GM19043 (cell line): ENCODE data around the gene TP53I13.

Experiments
- ATAC-seq: cut with Tn5 transposase; IDR thresholded peaks from one replicate; pipeline ENCODE4 v1.9.1; 2021; ENCODE audit warnings: low read depth; ENCODE audit not compliant: unreplicated experiment

The TP53I13 gene

DNA sequence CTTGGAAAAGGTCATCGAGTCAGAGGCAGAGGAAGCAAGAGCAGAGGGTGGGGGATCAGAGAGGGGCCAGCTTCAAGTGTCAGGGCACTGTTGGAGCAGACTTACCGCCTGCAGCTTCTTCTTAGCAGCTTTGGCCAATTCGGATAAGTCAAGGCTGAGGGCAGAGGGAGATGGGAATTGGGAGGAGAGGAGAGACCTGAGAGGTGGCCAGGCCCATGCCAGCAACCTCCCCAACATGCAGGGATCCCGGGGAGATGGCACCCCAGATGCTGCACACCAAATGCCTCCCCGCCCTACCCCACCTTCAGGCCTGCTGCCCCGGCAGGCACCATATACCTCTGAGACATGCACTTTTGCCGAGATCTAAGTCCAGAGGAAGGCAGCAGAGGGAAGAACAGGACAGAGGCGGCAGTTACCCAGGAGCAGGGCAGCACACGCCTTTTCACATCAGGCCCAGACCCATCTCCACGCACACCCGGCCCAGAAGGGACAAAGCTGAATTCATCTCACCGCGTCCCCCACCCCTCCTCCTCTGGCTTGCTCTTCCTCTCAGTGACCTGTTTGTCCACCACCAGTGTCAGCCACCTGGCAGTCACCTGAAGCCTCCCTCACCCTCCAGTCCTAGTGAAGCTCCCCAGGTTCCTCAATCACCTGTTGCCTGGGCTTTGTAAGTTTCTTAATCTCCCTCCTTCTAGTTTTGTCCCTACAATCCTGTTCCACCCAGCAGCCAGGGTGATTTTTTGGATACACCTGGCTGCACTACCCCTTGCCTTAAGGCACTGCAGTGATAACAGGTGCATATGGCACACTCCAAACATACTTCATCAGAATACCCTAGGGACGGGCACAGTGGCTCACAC, 10.4 kb downstream of the TP53I13 start:
- no peak for ATAC-seq

DNA sequence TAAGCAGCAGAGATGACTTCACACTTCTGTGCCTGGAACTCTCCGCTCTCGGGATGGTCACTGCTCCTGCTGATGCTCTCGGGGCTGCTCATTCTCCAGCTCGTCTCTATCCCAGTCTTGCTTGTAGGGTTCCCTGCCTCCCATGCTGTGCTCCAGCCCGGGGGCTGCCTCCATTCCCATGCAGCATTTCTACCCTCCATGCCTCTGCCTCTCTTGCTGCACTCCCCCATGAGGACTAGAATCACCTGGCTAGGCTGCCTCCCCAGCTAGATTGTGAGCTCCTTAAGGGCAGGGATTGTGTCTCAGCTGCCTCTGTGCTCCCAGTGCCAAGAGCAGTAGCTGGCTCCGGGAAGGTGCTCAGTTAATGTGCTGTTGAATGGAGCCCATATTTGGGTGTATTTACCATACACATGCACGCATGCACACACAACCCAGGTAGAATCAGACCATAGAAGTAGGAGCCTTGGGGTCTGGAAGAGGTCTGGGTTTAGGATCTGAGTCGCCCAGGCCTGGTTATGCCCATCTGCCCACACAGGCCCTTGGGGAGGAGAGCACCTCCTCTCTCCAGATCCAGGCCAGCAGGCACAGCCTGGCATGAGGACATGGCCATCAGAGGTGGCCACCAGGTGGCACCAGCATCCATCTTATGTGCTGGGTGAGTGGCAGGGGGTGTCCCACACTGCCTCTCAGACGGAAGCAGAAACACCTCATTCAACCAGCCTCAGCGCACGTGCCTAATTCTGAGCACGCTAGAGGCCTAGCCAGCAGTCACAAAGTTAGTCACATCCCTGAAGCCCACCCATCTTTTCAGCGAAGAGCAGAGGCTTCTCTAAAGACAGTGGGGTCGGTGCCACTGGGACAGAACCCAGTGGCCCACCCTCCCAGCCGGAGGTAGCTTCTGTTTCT, 11.6 kb downstream of the TP53I13 start:
- peak; percentile 80 for ATAC-seq

DNA sequence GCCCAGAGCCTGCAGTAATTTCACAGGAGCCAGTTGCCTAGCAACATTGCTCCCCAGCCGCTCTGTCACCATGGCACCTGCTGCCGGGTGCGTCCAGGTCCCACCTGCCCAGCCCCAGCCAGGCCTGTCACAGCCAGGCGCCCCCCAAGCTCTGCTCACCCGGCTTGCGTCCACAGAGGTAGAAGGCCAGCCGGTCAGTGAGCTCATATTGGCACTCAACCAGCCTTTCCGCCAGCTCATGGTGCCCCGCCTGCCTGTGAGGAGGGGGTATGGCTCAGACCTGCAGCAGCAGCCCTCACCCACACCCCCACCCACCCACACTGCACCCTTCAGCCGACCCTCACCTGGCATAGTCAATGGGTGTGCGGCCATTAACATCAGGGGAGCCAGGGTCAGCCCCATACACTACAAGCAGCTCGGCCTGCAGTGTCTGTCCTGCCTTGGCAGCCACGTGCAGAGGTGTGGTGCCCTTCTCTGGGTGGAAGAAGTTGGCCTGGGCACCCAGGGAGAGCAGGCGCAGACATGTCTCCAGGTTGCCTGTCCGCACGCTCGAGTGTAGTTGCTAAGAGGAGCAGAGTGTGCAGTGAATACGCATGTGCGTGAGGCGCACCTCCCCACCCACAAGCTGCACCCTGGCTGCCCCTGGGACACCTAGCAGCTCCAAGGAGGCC, 13.2 kb downstream of the TP53I13 start:
- no peak for ATAC-seq

DNA sequence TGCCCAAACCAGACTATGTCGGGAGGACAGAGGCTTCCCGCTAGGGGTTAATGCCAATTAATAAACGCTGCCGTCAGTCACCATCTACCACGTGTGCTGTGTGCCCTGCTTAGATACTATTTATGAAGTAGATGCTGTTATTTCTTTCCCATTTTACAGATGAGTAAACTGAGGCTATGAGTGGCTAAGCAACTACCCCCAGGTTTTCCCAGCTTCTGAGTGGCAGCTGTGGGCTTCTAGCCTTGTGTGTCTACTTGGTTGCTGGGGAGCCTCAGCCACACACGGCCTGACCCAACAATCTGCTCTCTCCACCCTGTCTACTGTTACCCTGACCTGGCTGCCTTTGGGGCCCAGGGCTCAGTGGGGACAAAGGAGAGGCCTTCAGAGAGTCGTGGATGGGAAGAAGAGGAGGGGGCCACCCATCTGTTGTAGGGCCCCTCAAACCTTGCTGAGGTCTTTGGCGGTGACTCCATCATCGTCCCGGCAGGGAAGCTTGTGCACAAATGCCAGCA, 13.8 kb downstream of the TP53I13 start:
- ATAC-seq, result no peak

DNA sequence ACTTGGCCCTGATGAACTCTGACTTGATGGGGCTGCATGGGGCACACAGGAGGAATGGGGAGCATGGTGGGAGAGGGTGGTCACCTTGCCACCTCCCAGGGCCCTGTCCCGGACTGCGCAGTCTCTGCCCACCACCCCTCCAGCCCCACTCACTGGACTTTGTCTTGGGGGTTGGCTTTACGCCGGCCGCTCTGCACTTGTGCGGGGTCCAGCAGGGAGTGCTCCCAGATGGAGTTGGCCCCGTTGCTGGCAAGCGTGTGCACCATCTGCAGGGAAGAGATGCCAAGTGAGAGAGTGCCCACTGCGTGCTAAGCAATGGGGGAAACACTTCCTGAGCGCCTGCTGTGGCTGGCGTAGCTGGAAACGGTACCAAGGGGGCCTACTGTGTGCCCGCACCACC, 14.3 kb downstream of the TP53I13 start:
- no peak for ATAC-seq

DNA sequence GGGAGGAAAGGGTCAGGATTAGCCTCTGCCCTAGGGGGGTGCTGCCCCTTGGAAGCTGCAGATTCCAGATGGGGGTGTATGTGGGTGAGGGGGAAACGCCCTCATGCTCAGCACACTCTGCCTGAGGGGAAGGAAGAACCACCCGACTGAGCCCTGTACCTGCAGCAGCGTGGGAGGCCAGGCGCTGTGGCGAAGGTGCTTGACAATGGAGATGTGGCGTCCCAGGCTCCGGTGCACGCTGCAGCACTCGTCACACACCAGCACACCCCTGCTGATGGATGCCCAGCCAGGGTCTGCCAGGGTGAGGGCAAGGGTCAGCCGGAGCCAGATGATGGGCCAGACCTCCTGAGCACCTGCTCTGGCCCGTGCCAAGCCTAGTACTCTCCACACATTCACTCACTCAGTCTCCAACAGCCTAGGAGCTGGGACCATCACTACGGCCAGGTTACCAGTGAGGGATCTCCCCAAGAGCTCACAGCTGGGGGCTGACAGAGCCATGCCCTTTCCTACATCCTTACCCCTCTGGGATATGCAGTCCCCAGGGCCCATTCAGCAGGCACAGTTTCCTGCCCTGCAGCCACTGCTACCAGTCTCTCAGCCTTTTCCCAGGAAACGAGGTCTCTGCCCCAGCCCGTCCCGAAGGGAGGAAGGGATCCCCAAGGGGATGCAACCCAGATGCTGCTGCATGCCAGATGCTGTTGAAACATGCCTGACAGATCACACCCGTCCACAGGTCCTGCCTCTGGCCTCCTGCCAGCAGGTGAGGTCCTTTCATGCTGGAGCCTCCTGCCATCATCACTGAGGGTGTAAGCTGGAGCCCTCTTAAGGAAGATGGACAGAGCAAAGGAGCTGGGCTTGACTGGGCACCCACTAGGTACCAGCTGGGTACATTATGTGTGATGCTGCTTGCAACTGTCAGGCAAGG, 15.1 kb downstream of the TP53I13 start:
- no peak for ATAC-seq

DNA sequence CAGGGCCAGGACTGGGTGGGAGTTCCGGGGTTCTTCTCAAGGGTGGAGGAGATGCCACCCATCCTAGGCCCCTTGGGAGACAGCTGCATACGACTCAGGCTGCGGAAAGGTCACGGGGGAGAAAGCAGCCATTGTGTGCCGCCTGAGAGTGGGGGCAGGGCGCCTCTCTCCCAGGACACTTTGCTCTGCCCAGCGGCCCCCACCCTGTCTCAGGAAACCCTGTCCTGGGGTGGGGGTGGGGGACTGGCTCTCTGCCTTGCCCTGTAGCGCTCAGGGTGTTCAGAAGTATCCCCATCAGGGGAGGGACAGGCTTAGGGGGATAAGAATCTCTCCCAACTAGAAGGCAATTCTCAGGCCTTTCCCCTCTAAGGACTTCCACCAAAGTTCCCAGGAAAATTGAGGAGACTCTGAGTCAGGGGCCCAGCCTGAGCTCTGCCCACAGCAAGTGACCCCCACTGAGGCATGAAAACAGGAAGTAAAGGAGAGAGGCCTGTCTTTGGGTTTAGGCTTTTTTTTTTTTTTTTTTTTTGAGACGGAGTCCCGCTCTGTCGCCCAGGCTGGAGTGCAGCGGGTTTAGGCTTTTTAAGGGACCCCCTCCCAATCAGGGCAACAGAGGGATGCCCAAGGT, 16.1 kb downstream of the TP53I13 start:
- ATAC-seq, result no peak

DNA sequence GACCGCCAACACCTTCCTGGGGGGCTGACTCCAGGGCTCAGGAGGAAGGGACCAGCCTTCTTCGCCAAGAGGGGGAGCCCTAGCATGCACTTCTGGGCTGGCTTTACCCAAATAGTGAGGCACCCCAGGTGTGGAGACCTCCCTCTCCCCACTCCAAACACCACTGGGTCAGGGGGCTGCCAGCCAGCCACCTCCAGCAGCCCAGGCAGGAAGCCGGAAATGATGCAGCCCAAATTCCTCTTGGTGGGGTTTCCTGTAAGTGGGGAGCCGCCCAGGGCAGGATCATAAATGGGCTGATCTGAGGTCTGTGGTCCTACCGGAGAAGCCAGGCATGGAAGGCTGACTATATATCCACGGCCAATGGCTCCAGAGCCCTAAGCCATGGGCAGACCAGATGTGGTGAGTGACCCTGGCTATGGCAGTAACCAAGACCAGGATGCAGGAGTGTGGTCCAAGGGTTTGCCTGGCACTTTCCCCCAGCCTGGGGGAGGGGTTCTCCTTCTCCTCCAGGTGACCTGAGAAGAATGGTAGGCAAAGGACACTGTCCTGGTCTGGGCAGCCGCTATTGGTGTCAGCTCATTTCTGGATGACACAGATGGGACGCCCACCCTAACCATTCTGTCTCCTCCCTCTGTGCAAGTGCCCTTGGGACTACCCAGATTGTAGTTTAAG, 16.7 kb downstream of the TP53I13 start:
- no peak for ATAC-seq

DNA sequence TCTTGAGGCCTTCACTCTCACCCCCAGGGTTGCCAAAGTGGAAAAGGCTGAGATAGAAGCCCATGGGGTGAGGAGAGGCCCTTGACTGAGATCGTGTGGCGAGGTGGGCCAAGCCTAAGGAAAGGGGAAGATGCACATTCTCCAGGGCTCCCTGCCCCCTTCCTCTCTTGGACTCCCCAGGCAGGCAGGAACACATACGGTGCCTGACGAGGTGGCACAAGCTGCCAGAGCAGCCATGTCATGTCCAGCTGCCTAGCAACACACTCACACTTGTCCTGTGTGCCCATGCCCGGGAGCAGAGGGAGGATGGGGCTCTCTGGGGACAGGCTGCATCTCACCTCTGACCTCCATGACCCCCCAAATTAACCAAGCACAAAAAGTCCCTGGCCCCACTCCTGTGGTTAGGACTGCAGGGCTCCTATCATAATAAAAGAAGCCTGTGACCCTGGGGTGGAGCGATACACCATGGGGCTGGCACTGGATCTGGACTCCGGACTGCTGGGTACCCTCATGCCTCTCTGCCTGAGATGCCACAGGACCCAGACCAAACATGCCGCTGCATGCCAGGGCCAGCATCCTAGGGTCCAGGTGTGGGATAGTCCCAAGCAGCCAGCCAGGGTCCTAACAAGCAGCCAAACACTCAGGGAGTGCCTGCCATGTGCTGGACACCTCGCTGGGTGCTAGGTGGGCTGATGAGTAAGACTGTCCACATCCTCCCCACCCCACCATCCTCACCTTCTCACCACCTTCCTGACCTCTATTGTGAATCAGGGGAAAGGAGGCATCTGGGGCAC, 18.4 kb downstream of the TP53I13 start:
- ATAC-seq, result no peak

DNA sequence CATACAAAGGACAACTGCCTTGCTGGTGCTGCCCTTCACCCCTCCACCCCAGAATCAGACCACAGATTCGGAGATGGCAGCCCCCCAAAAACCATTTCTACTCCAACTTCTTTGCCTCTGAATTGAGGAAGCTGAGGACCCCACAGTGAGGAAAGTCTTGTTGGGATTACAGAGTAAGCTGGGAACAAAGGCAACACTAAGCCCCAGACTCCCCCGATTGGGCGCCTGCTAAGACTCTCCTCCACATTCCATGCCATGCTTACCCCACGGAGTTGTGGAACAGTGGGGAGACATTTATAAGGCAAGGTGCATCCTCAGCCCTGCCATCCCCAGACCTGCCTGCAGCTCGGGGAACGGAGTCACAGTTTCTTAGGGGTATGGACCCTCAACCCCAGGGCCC, 19.1 kb downstream of the TP53I13 start:
- ATAC-seq, result no peak

DNA sequence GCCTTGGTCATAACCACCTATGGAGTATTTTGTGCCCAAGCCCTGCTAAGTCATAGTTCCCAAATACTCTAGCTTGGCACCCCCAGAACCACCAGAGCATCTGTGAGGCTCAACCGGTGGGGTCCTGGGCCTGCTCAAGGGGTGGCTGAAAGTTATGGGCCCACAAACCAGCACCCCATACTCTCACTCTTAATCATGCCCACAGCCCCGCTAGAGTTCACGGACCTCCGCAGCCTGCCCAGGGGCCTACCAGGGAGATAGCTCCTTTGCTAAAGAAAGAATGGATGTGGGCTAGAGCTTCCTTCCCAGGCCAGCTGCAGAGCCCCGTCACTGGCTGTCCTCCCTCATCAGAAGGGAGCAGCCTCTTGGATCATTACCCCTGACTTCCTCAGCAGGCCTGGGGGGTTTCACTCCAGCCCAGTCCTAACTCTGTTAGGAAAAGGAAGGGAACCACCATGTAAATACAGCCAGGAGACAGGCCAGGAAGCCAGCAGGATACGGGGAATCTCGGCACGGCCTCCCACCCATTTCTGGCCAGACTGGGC, 19.6 kb downstream of the TP53I13 start:
- ATAC-seq, result no peak

DNA sequence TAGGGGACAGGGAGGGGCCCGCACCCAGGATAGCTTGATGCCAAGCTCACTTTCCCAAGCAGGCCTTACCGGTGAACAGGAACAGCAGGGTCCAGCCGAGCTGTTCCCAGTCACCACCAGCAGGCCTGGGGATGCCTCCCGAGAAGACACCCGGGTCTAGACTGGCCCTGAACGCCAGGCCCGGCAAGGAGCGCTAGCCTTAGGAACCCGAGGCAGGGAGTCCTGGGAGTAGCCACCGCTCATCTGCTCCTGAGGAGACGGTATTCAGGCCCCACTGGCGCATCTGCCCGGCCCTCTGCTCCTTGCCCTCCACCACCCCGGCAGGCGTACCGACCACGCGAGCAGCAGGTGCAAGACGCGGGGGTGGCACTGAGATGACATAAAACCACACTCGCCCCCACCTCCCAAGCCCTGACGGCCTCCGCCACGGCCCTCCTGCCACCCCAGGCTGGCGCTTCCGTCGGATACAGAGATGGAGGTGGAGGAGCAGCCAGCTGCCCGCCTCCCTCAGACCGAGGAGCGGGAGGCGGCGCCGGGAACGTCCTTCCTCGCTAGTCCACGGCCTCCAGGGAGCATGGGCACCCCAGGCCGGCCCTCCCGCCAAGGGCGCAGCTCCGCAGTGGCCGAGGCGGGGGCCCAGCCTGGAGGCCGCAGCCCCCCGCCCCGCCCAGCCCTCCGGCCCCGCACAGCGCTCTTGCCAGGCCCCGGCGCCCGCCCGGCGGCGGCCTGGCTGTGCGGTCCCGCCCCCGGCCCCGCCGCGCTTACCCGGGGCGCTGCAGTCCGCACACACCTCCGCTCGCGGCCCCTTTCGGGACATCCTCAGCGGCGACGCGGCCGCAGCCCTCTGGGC, 20.3 kb downstream of the TP53I13 start:
- ATAC-seq, result peak; percentile 18

DNA sequence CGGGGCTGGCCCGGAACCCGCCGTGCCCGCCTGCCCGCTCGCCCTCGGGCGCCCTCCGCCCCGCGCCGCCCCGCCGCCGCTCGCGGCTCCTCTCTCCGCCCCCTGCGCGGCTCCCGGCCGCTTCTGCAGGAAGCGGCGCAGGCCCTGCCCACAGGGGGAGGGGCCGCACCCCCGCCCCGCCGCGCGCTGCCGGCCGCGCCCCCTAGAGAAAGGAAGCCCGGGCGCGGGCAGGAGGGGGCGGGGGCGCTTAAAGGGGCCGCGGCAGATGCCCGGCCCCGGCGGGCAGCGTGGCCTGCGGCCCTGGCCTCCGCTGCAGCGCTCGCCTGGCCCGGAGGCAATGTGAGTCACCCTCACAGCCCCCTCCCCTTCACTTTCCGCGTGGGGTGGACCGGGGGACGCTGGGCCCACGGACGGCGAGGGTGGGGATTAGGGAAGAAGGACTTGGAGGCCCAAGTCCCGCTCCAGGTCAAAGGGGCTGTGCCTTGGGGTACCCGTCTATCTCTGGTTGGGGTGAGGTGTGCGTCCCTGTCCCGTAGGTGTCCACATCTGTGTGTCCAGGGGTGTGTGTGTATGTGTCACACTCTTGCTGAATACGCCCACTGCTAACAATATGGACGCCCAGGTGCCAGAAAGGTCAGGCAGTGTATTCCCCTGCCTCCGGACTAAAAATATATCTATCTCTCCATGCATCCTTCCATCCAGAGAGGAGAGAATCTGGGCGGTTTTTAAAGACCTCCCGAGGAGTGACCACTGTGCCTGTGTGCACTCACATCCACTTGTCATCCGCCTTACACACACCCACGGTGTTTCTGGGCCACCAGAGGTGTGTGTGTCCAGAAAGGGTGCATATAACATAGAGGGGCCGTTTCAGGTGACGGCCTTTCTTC, 21.3 kb downstream of the TP53I13 start, which contains the start of gene GIT1:
TSS of gene GIT1 (minus strand) at position 125 of the 887 bp plus-strand sequence. CDS start 270 bp downstream, outside the sequence.
- ATAC-seq, result peak; percentile 65

DNA sequence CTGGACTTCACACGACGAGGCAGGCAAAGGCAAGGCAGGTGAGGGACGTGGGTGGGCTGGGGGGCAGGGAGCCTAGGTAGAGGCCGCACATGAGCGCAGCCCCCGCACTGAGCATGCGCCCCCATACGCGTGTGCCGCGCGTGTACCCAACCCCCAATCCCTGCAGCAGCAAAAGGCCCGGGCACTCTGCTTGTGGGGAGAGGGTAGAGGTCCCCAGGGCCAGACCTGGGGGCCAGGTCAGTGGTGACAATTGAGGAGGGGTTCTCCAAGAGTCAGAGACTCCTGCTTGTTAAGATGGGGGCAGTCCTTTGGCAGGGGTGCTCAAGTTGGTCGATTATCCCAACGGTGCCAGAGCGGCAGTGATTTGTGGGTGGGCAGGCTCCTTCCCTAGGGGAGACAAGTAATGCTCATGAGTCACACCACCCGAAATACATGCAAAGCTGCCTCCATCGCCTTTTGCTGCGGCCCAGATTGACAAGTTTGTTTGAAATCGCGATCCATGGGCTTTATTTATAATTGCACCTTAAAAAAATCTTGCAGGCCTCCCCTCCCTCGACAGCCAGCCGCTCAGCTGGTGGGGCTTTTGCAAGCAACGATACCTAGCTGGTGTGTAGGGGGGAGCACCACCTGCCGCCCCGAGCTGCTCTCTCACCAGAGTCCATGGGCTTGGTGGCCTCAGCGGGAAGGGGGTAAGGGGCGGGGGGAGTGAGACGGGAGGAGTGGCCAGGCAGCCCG, 22.1 kb downstream of the TP53I13 start:
- no peak for ATAC-seq

DNA sequence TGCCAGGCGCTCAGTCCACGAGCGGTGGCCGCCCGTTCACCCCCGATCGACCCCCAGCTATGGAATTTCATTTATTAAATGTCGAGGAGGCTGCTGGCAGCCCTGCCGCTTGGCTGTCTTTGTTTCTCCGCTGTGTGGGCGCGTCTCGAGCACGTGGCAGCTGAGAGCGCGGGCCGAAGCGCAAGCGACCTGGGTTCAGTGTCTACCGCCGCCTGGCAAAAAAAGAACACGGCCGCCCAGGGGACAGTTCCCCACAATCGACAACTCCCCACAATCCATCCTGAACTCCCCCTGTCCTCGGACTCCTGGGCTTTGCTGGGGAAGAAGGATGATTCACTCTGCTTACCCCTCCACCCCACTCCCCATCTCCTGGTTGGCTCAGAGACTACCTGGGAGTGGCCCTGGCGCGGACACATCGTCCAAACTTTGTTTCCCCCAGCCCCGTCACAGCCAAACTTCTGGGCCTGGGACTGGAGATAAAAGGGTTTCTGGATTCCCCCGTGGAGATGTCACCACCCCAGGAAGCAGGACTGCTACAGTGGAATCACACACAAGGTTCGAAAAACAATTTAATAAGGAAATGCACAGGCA, 22.7 kb downstream of the TP53I13 start:
- ATAC-seq, result no peak
